Smooth muscle cell (in vitro differentiated cells): ENCODE results near the gene PLCG2. TPM values are rescaled to one million over a fixed set of nuclear protein-coding genes. Genes with fewer than 3 reads are reported as not detected.

Experiments used
- DNase-seq: peaks from one replicate; lab custom pipeline; 2025; ENCODE audit not compliant: unreplicated experiment; lab: John Stamatoyannopoulos, UW
- H2AFZ ChIP-seq: fragments of 200-600 bp; sonication (generic); 2 replicates; pipeline ENCODE4 v1.6.0; 2016; ENCODE audit warnings: antibody characterized with exemption, low read depth, mild to moderate bottlenecking
- H3F3A ChIP-seq: fragments of 200-600 bp; sonication (generic); 2 replicates; pipeline ENCODE4 v1.6.0; 2017; ENCODE audit warnings: antibody characterized with exemption, low read depth
- H3K27ac ChIP-seq: fragments of 200-600 bp; sonication (generic); 2 replicates; pipeline ENCODE4 v1.5.1; 2016; ENCODE audit warnings: low read depth, mild to moderate bottlenecking
- H3K27me3 ChIP-seq: fragments of 200-600 bp; sonication (generic); 2 replicates; pipeline ENCODE4 v1.6.1; 2016; ENCODE audit warnings: low read depth, mild to moderate bottlenecking
- H3K36me3 ChIP-seq: fragments of 200-600 bp; sonication (generic); 2 replicates; pipeline ENCODE4 v1.5.1; 2016; ENCODE audit warnings: low read depth
- H3K4me1 ChIP-seq: fragments of 200-600 bp; sonication (generic); 2 replicates; pipeline ENCODE4 v1.5.1; 2016; ENCODE audit warnings: low read depth
- H3K4me2 ChIP-seq: fragments of 200-600 bp; sonication (generic); 2 replicates; pipeline ENCODE4 v1.6.0; 2016; ENCODE audit warnings: mild to moderate bottlenecking
- H3K4me3 ChIP-seq: fragments of 200-600 bp; sonication (generic); 2 replicates; pipeline ENCODE4 v1.5.1; 2016; ENCODE audit warnings: mild to moderate bottlenecking
- H3K79me2 ChIP-seq: fragments of 200-600 bp; sonication (generic); 2 replicates; pipeline ENCODE4 v1.6.0; 2016; ENCODE audit warnings: low read depth, mild to moderate bottlenecking
- H3K9ac ChIP-seq: fragments of 200-600 bp; sonication (generic); 2 replicates; pipeline ENCODE4 v1.6.0; 2016; ENCODE audit warnings: low read depth
- H3K9me3 ChIP-seq: fragments of 200-600 bp; sonication (generic); replicated peaks from 2 replicates; pipeline ENCODE4 v1.5.1; 2016; ENCODE audit warnings: low read depth
- H4K20me1 ChIP-seq: fragments of 200-600 bp; sonication (generic); 2 replicates; pipeline ENCODE4 v1.6.0; 2016; ENCODE audit warnings: low read depth
- CTCF ChIP-seq: fragments of 200-600 bp; sonication (generic); IDR thresholded peaks from 2 replicates; pipeline ENCODE4 v1.5.1; 2017; ENCODE audit warnings: borderline replicate concordance, mild to moderate bottlenecking, antibody characterized with exemption; ENCODE audit not compliant: insufficient read depth, poor library complexity, severe bottlenecking
- WGBS: methylation state at CpG from one replicate; pipeline ENCODE4 v1.1.7; 2016; ENCODE audit warnings: low lambda C conversion rate; 5-methylcytosine and 5-hydroxymethylcytosine counted together
- polyA plus RNA-seq: library from polyadenylated mRNA; unstranded; fragments of >200 nt; fragmentation: Nextera tagmentation; extraction: Ambion mirVana; gene quantifications from 2 replicates; pipeline ENCODE4 v1.2.1, GENCODE V29; 2016
- total RNA-seq: library from RNA; depleted of rRNA; stranded (reverse); fragments of >200 nt; gene quantifications from 2 replicates; pipeline ENCODE4 v1.2.3, GENCODE V29; 2014

Gene PLCG2
- total and polyA plus RNA-seq, 2 experiments from 2014 or later: 1.7 TPM; not detected in 1

GRCh38 chr16:81945665-81946064, 166.6 kb downstream of the PLCG2 start:
- Histone ChIP-seq H4K20me1 (no peaks in the 10 kb centered on the region), H3K27ac (no peak overlapping the region), H3K36me3 (no peaks in the 10 kb centered on the region), H2AFZ (no peak overlapping the region), H3K4me1 (no peaks in the 10 kb centered on the region), H3K9ac (no peak overlapping the region), H3K9me3 (no peaks in the 10 kb centered on the region), H3K4me3 (no peak overlapping the region), H3K4me2 (no peak overlapping the region), H3K27me3 (no peaks in the 10 kb centered on the region), H3F3A (no peaks in the 10 kb centered on the region), H3K79me2 (no peaks in the 10 kb centered on the region)
- no peak for TF ChIP-seq CTCF
- no peak for DNase-seq
- WGBS: 88% methylated on average over 1 of the region's 1 CpG

- H3K27me3 ChIP-seq: no peaks in the 10 kb centered on the region
- no peak overlapping the region for H3K4me3 ChIP-seq
- H4K20me1 ChIP-seq: no peaks in the 10 kb centered on the region
- no peak overlapping the region for H3K4me2 ChIP-seq
- no peak overlapping the region for H2AFZ ChIP-seq
- H3K9me3 ChIP-seq: no peaks in the 10 kb centered on the region
- WGBS: 83% methylated on average over 5 of the region's 5 CpGs
- H3K36me3 ChIP-seq: no peaks in the 10 kb centered on the region
- no peak for DNase-seq
- H3K27ac ChIP-seq: no peak overlapping the region
- H3F3A ChIP-seq: no peaks in the 10 kb centered on the region
- no peak overlapping the region for H3K9ac ChIP-seq
- H3K79me2 ChIP-seq: no peaks in the 10 kb centered on the region
- no peak for TF ChIP-seq CTCF
- H3K4me1 ChIP-seq: no peaks in the 10 kb centered on the region
These were observed 167.1 kb downstream of the PLCG2 start for GRCh38 chr16:81946206-81946605.

- WGBS: 64% methylated on average over 2 of the region's 2 CpGs
- H3K9ac ChIP-seq: no peak overlapping the region
- no peak overlapping the region for H3K4me2 ChIP-seq
- H3K27me3 ChIP-seq: no peaks in the 10 kb centered on the region
- H3K4me3 ChIP-seq: no peak overlapping the region
- H3K27ac ChIP-seq: no peak overlapping the region
- TF ChIP-seq CTCF: no peak
- no peaks in the 10 kb centered on the region for H3K36me3 ChIP-seq
- no peaks in the 10 kb centered on the region for H3F3A ChIP-seq
- no peaks in the 10 kb centered on the region for H3K79me2 ChIP-seq
- H3K9me3 ChIP-seq: no peaks in the 10 kb centered on the region
- no peaks in the 10 kb centered on the region for H3K4me1 ChIP-seq
- H4K20me1 ChIP-seq: no peaks in the 10 kb centered on the region
- no peak for DNase-seq
- no peak overlapping the region for H2AFZ ChIP-seq
These were observed 172.5 kb downstream of the PLCG2 start for GRCh38 chr16:81951564-81951963.

GRCh38 chr16:81956213-81956948, 177.3 kb downstream of the PLCG2 start:
- H4K20me1 ChIP-seq: no peaks in the 10 kb centered on the region
- H3K4me3 ChIP-seq: no peak overlapping the region
- no peak overlapping the region for H2AFZ ChIP-seq
- H3K27ac ChIP-seq: no peak overlapping the region
- no peaks in the 10 kb centered on the region for H3K4me1 ChIP-seq
- H3F3A ChIP-seq: no peaks in the 10 kb centered on the region
- 92% methylated on average over 9 of the region's 9 CpGs for WGBS
- no peak for DNase-seq
- no peaks in the 10 kb centered on the region for H3K79me2 ChIP-seq
- no peak overlapping the region for H3K9ac ChIP-seq
- no peak overlapping the region for H3K4me2 ChIP-seq
- TF ChIP-seq CTCF: no peak
- no peaks in the 10 kb centered on the region for H3K9me3 ChIP-seq
- H3K36me3 ChIP-seq: no peaks in the 10 kb centered on the region
- no peaks in the 10 kb centered on the region for H3K27me3 ChIP-seq
